Eye (tissue), 1 donor: ENCODE data around the gene KCNMB2.
"Not testable (repeated sequence)": the region's sequence is repeated elsewhere in the genome, so short reads cannot be mapped to it uniquely, and the experiment has no call there.

ENCODE experiments used
- DNase-seq: peaks from one replicate; pipeline ENCODE4 v3.0.0-alpha.2; 2015

The KCNMB2 gene

GRCh38 chr3:178520451-178520850, 15.8 kb upstream of the KCNMB2 start:
- no peak for DNase-seq

DNA sequence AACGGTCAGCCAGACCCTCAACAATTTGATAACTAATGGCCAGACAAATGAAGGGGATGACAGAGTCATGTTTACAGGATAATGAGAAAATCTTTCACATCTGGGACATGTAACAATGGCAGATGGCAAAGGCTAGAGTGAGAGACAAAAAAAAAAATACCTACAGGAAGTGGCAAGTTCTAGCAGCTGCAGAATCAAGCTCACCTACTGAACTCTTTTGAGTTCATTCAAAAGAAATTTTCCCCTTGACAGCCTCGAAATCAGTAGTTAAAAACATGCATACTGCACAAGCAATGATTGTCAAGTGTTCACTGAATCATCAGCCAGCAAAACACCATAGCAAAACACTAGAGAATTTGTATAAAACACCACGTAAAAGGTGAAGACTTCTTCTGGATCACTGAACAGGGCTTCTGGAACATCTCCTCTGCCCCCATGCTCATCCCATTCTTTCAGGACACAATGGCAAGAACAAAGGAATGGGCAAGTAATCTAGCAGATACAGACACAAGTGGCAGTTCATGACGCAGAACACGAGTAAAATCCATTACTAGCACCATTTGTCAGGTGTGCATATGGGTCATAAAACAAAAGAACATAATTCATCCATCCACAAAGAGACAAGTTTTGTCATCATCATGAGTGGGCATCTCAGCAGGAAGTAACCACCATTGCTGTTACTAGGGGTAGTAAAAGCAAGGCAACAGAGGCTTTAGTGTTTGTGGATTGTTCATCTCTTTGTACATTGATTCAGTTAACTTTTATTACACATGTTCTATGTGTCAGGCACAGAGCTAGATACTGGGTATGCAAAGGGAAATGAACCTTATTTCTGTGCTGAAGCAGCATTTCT, 13.8 kb upstream of the KCNMB2 start:
- peak; percentile 34 for DNase-seq

GRCh38 chr3:178525251-178525650, 11.0 kb upstream of the KCNMB2 start:
- DNase-seq, result no peak

GRCh38 chr3:178526291-178526690, 9.9 kb upstream of the KCNMB2 start:
- no peak for DNase-seq

- no peak for DNase-seq
These were observed 8.3 kb upstream of the KCNMB2 start for GRCh38 chr3:178527981-178528380.

DNA sequence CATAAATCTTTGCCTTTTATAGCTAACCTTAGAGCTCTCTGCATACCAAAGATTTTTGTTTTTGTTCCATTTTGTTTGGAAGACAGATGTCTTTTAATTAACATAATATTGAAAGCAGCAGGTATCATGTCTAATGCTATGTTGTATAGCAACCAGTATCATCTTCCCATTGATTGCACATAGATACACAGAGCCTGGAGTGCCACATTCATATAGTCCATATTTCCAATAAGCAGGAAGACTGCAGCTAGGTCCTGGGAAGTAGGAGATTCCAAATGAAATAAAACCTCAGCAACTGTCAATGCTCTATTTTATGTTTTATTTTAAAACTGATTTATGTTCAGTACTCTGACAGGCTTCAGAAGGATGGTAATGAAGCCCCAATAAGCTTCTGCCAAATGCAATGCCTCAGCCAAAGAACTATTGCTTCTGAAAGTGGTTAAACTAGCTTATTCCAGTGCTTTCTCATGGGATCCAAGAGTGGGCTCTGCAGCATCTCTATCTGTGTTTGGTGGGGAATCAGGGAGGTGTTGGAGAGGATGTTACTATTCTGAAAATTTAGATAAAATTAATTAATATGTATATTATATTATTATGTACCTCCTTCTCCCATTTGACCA, 6.5 kb upstream of the KCNMB2 start:
- no peak for DNase-seq

GRCh38 chr3:178532476-178532875, 3.8 kb upstream of the KCNMB2 start:
- no peak for DNase-seq

GRCh38 chr3:178537122-178537705, 978 bp downstream of the KCNMB2 start:
- peak; percentile 18 for DNase-seq

- peak; percentile 28 for DNase-seq
These were observed 1.8 kb downstream of the KCNMB2 start for GRCh38 chr3:178538056-178538455.

DNA sequence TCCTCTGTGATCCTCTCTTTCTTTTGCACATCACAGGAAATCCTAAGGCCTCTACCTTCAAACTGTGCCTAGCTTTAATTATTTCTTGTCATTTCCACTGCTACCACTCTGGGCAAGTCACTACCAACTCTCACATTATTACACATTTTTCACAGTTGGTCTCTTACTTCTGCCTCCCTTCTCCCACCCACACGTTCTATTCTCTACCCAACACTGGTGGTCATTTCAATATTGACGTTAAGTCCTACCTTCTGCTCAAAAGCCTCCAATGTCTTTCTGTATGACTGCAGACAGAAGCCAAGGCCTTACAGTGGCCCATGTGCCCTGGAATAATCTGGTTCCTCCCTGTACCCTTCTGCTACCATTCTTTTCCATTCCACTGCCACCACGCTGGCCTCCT, 3.9 kb downstream of the KCNMB2 start:
- no peak for DNase-seq

DNA sequence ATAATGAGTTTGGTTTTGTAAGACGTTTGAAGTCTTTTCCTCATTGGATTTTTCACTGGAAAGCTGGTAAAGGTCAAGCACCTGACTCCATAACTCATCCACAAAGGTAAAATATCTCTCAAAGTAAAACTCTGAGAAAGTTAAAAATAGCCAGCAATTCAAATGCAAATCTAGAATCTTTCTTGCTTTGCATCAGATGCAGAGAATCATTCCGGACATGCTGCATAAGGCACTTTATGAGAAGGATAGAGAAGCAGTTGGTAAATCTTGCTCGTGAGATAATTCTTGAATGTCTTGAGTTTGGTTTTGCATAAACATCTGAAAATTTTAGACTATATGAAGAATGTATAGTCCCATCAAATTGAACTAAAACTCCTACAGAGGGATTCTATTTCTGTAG, 9.1 kb downstream of the KCNMB2 start:
- DNase-seq, result no peak

- DNase-seq, result no peak
These were observed 9.8 kb downstream of the KCNMB2 start for GRCh38 chr3:178546079-178546478.

DNA sequence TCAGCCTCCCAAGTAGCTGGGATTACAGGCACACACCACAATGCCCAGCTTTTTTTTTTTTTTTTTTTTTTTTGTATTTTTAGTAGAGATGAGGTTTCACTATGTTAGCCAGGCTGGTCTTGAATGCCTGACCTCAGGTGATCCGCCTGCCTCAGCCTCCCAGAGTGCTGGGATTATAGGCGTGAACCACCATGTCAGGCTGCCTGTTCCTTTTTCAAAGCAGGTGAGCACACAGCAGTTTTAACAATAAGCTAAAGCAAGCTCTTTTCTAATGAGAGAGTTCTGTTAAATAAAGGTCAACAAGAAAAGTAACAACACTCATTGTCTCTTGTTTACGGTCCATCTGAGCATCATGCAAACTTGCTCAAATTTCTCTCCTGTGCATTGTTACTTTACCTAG, 13.2 kb downstream of the KCNMB2 start:
- DNase-seq, result not testable (repeated sequence)

DNA sequence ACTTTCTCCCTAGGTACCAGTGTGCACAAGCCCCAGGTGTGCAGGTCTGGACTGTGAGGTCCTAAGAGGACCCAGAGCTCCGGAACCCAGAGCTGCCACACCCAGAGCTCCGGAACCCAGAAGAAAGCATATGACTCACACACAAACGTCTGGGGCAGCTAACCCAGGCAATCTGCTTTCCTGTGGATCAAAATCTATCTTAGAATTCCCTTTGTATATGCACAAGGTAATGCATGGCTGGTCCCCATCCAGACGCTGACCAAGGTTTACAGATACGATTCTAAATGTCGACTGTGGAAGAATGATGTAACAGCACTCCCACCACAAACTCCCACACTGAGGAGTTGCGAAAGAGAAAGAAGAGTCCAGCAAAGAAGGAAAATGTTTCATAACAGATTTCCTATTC, 15.7 kb downstream of the KCNMB2 start:
- no peak for DNase-seq

GRCh38 chr3:178558637-178559036, 22.4 kb downstream of the KCNMB2 start:
- no peak for DNase-seq

- DNase-seq, result no peak
These were observed 24.5 kb downstream of the KCNMB2 start for GRCh38 chr3:178560759-178561158.

DNA sequence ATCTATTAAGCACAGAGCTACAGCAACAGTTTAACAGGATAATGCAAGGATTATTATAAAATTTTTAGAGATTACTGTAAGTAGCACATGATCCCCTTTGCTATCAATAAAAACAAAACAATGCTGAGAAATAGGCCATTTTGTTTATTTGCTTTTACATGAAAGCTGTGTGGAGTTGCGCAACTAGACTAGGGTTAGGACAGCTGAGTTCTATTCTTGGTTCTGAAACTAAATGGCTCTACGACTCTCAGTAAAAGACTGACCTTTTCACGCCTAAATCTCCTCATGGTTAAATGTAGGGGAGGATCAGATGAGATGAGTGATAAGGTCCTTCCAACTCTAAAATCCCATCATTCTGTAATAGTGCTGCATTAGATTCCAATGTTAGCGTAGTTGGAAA, 25.0 kb downstream of the KCNMB2 start:
- no peak for DNase-seq

GRCh38 chr3:178562143-178562946, 26.1 kb downstream of the KCNMB2 start:
- DNase-seq, result peak; percentile 35

DNA sequence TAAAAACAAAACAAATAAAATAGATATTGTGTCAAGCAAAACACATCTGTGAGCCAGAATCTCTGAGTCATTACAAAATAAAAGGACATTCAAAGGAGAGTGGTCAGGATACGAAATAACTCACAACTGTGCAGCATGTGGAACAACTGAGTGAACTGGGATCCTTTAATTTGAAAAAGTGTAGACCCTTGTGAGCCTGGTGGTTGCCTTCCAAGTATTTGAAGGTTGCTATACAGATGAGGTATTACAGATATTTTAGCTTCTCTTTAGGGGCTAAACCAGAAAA, 26.7 kb downstream of the KCNMB2 start:
- DNase-seq, result no peak

GRCh38 chr3:178567611-178568010, 31.4 kb downstream of the KCNMB2 start:
- no peak for DNase-seq

GRCh38 chr3:178568155-178568731, 32.0 kb downstream of the KCNMB2 start:
- no peak for DNase-seq

GRCh38 chr3:178568911-178569310, 32.7 kb downstream of the KCNMB2 start:
- no peak for DNase-seq

GRCh38 chr3:178569826-178570225, 33.6 kb downstream of the KCNMB2 start:
- no peak for DNase-seq
